ENCODE data around the gene ZNF593.

The ZNF593 gene

GRCh38 chr1:26187882-26188281 lies 18.2 kb downstream of the ZNF593 start:
- no peak overlapping the region for H3K4me3 ChIP-seq (ENCODE audit: low read depth, low read length)
- TF ChIP-seq CTCF (IDR thresholded peaks at IDR 0.05; ENCODE audit: borderline replicate concordance, insufficient read depth, low read depth, low read length) = no peak

- H3K4me3 ChIP-seq (ENCODE audit: low read depth, low read length) = no peak overlapping the region
- no peak for TF ChIP-seq CTCF (IDR thresholded peaks at IDR 0.05; ENCODE audit: borderline replicate concordance, insufficient read depth, low read depth, low read length)
These were observed 18.8 kb downstream of the ZNF593 start for GRCh38 chr1:26188477-26188876.

DNA sequence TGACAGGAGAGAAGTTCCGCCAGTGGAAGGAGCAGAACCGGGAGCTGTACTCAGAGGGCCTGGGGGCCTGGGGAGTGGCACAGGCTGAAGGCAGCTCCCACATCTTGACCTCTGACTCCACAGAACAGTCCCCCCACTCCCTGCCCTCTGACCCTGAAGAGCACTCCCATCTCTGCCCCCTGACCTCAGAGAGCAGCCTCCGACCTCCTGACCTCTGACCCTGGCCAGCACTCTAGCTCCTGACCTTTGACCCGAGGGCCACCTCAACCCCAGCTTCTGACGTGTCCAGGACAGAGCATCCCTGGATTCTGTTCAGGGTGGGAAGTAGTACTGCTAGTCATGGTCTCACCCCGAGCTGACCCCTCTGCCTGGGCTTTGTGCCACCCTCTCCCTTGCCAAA lies 19.6 kb downstream of the ZNF593 start:
- no peak for TF ChIP-seq CTCF (IDR thresholded peaks at IDR 0.05; ENCODE audit: borderline replicate concordance, insufficient read depth, low read depth, low read length)
- no peak overlapping the region for H3K4me3 ChIP-seq (ENCODE audit: low read depth, low read length)

DNA sequence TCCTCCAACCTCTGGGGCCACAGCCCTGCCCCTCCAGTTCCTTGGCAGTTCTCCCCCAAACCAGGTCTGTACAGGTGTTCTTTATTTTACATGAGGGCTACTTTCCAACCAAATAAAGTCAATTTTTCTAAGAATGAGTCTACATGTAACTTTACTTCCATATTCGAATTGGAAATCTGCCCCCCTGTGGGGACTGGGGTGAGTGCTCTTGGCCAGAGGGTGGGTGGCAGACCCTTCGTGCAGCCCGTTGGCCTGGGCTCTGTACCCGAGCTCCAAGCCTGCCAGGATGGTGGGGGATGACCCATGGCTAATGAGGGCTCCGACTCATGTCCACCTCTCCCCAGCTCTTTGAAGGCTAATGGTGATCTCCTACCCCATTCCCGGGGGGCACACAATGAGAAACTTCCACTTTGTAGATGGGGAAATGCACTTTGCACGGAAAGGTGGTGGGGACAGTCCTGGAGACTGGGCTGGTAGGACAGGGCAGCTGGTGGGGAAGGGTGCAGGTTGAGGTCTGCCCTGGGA lies 20.1 kb downstream of the ZNF593 start:
- no peak for TF ChIP-seq CTCF (IDR thresholded peaks at IDR 0.05; ENCODE audit: borderline replicate concordance, insufficient read depth, low read depth, low read length)
- H3K4me3 ChIP-seq (ENCODE audit: low read depth, low read length) = no peak overlapping the region

- TF ChIP-seq CTCF (IDR thresholded peaks at IDR 0.05; ENCODE audit: borderline replicate concordance, insufficient read depth, low read depth, low read length) = peak; percentile 19; the same call in 1 of the 2 replicates
- no peak within 1 kb of the TSS for H3K4me3 ChIP-seq (ENCODE audit: low read depth, low read length)
These were observed 20.8 kb downstream of the ZNF593 start, which contains the start of gene CATSPER4 for GRCh38 chr1:26190373-26190987. TSS of gene CATSPER4 (plus strand) at chr1:26190602. CDS start at chr1:26190628, 26 bp downstream.

DNA sequence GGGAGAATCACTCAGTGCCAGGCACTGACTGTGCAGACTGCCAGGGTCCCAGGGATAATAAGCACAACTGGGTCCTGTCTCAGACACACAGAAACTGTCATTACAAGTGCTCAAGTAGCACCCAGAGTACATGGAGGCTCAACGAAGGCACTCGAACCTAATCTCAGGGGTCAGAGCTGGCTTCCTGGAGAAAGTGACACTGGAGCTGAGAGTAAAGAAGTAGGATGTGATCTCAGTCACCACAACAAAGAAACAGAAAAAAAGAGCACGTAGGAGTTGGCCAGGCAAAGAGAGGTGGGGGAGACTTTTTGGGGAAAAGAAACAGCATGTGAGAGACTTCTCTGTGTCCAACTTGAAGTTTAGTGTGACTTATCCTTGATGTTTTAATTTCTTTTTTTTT lies 22.0 kb downstream of the ZNF593 start:
- TF ChIP-seq CTCF (IDR thresholded peaks at IDR 0.05; ENCODE audit: borderline replicate concordance, insufficient read depth, low read depth, low read length) = no peak
- no peak overlapping the region for H3K4me3 ChIP-seq (ENCODE audit: low read depth, low read length)

GRCh38 chr1:26195805-26196204 lies 26.1 kb downstream of the ZNF593 start:
- TF ChIP-seq CTCF (IDR thresholded peaks at IDR 0.05; ENCODE audit: borderline replicate concordance, insufficient read depth, low read depth, low read length) = no peak
- no peak overlapping the region for H3K4me3 ChIP-seq (ENCODE audit: low read depth, low read length)
